HFFc6 (cell line): Measurements from ENCODE around the gene PPP1R37. TPM values are rescaled to one million over a fixed set of nuclear protein-coding genes. Genes with fewer than 3 reads are reported as not detected.

Experiments used
- DNase-seq: peaks from one replicate; pipeline ENCODE4 v3.0.0-alpha.2; 2018
- H3K27ac Mint-ChIP-seq: 2 replicates; pipeline ENCODE4 v1.8.0; 2020; ENCODE audit warnings: mild to moderate bottlenecking, mixed read lengths
- H3K27me3 Mint-ChIP-seq: 2 replicates; pipeline ENCODE4 v1.8.0; 2021; ENCODE audit warnings: mild to moderate bottlenecking, moderate library complexity, mixed read lengths; ENCODE audit not compliant: insufficient read depth
- H3K36me3 Mint-ChIP-seq: 2 replicates; pipeline ENCODE4 v1.8.0; 2021; ENCODE audit warnings: low read depth, mixed read lengths
- H3K4me1 Mint-ChIP-seq: 2 replicates; pipeline ENCODE4 v1.8.0; 2020; ENCODE audit warnings: low read depth, mixed read lengths
- H3K4me3 Mint-ChIP-seq: 2 replicates; pipeline ENCODE4 v1.8.0; 2020; ENCODE audit warnings: mild to moderate bottlenecking, moderate library complexity, mixed read lengths
- H3K9me3 Mint-ChIP-seq: 2 replicates; pipeline ENCODE4 v1.8.0; 2020; ENCODE audit warnings: mild to moderate bottlenecking, mixed read lengths
- CTCF ChIP-seq: fragments of 200-600 bp; sonication (generic); IDR thresholded peaks from 2 replicates; pipeline ENCODE4 v1.5.0; 2021; ENCODE audit warnings: antibody characterized with exemption, mild to moderate bottlenecking
- total RNA-seq, 6 experiments: library from RNA; stranded (reverse); fragmentation: NEBNext Ultra II Directional; extraction: Animal tissue kit (Norgen Biotek cat#: 25700); gene quantifications; 2 replicates in 1 of 6; 3 replicates in 5 of 6; pipeline ENCODE4 v1.2.3, GENCODE V29; 2021

Gene PPP1R37
- total RNA-seq, 6 experiments from 2014 or later, result 20.4 to 27.4 (median 21.6) TPM

DNA sequence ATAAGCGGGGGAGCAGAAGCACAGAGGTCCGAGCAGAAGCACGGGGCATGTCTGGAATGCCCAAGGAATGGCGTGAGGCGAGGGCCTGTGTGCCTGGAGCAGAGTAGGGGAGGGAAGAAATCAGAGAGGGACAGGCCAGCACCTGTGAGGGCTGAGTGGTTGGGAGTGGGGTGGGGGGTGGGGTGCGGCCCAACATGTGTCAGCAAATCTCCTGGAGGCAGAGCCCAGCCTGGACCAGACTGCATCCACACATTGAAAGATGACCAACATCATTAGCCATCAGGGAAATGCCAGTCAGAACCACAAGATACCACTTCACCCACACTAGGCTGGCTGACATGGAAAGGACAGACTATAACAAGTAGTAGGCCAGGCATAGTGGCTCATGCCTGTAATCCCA lies 42.9 kb upstream of the PPP1R37 start:
- Mint-ChIP-seq H3K27ac (peak overlapping the region; percentile 25), H3K9me3 (no peaks in the 10 kb centered on the region), H3K4me3 (no peak overlapping the region), H3K36me3 (peaks cover 9% of the 10 kb centered on the region), H3K27me3 (no peaks in the 10 kb centered on the region; the same call in 1 of the 2 replicates), H3K4me1 (peaks cover 24% of the 10 kb centered on the region)
- no peak for DNase-seq
- TF ChIP-seq CTCF, result no peak

GRCh38 chr19:45051929-45052579 lies 40.9 kb upstream of the PPP1R37 start:
- Mint-ChIP-seq H3K9me3 (no peaks in the 10 kb centered on the region), H3K27me3 (no peaks in the 10 kb centered on the region; the same call in 1 of the 2 replicates), H3K36me3 (no peaks in the 10 kb centered on the region; the same call in 1 of the 2 replicates), H3K27ac (no peak overlapping the region), H3K4me3 (no peak overlapping the region), H3K4me1 (peaks cover 23% of the 10 kb centered on the region)
- TF ChIP-seq CTCF, result no peak
- DNase-seq, result no peak

DNA sequence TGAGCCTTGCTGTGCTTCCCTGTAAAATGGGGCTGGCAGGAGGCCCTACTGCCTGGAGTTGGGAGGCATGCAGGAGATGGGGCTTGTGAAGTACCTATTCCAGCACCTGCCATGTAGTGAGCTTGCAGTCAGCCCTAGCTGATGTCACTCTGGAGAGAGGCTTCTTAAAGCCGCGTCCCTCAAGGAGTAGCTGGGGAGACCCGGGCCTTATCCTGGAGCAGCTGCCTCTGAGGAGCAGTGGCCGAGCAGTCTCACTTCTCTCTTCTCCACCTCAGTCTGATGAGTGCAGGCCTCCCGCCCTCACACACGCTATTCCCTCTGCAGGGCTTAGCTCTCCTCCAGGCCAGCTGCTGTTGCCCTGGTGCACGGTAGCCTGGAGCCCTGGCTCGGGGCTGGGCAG lies 36.1 kb upstream of the PPP1R37 start:
- no peak for DNase-seq
- H3K36me3 Mint-ChIP-seq, result peaks cover 32% of the 10 kb centered on the region
- H3K27ac Mint-ChIP-seq, result no peak overlapping the region

DNA sequence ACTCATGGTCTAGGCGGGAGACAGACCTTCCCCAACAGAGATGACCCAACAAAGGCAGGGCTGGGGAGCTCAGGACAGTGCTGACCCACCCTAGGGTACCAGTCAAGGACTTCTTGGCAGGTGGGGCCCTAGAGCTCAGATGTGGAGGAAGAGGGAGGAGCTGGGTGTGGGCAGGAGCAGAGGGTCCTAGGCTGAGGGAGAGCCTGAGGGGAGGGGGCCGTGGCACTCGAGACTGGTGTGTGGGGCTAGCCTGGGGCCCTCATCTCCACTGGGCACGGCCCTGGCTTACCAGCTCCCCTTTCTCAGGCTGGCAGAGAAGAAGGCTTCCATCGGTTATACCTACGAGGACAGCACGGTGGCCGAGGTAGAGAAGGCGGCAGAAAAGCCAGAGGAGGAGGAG lies 35.5 kb upstream of the PPP1R37 start:
- no peak for DNase-seq
- Mint-ChIP-seq H3K36me3 (peaks cover 32% of the 10 kb centered on the region), H3K4me1 (peaks cover 21% of the 10 kb centered on the region), H3K27ac (no peak overlapping the region), H3K27me3 (no peaks in the 10 kb centered on the region; the same call in none of the 2 replicates), H3K4me3 (no peak overlapping the region), H3K9me3 (no peaks in the 10 kb centered on the region)
- TF ChIP-seq CTCF, result no peak

More for the DNA sequence above, 36.1 kb upstream of the PPP1R37 start:
- TF ChIP-seq CTCF, result no peak
- no peaks in the 10 kb centered on the region for H3K9me3 Mint-ChIP-seq
- H3K27me3 Mint-ChIP-seq, result no peaks in the 10 kb centered on the region; the same call in none of the 2 replicates
- peaks cover 21% of the 10 kb centered on the region for H3K4me1 Mint-ChIP-seq
- no peak overlapping the region for H3K4me3 Mint-ChIP-seq

DNA sequence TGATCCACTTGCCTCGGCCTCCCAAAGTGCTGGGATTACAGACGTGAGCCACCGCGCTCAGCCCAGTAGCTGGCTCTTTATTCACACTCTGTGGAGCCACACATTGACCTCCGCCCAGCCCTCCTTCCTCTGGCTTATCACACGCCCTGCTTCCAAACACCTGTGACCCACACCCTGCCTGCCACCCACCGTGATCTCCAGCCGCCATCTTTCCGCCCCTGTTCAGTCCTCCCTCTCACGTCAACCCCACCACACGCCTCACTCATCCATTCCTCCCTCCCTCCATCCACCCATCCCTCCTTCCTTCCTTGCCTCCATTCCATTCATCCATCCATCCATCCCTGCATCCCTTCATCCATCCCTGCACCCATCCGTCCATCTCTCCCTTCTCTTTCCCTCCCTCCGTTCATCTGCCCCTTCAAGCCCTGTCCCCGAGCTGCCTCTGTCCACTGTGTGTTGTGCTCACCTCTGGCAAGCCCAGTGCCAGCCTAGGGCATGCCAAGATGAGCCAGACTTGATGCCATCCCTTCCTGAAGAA lies 34.3 kb upstream of the PPP1R37 start:
- H3K4me3 Mint-ChIP-seq, result no peak overlapping the region
- no peak for TF ChIP-seq CTCF
- no peaks in the 10 kb centered on the region for H3K9me3 Mint-ChIP-seq
- no peak overlapping the region for H3K27ac Mint-ChIP-seq
- H3K4me1 Mint-ChIP-seq, result peaks cover 21% of the 10 kb centered on the region
- peaks cover 32% of the 10 kb centered on the region for H3K36me3 Mint-ChIP-seq
- no peaks in the 10 kb centered on the region; the same call in none of the 2 replicates for H3K27me3 Mint-ChIP-seq
- no peak for DNase-seq
